ENCODE data around the gene ELMO3. TPM values are rescaled to one million over a fixed set of nuclear protein-coding genes. Genes with fewer than 3 reads are reported as not detected.

The ELMO3 gene
- total RNA-seq, 1 experiment from 2014 or later = 2.0 TPM

DNA sequence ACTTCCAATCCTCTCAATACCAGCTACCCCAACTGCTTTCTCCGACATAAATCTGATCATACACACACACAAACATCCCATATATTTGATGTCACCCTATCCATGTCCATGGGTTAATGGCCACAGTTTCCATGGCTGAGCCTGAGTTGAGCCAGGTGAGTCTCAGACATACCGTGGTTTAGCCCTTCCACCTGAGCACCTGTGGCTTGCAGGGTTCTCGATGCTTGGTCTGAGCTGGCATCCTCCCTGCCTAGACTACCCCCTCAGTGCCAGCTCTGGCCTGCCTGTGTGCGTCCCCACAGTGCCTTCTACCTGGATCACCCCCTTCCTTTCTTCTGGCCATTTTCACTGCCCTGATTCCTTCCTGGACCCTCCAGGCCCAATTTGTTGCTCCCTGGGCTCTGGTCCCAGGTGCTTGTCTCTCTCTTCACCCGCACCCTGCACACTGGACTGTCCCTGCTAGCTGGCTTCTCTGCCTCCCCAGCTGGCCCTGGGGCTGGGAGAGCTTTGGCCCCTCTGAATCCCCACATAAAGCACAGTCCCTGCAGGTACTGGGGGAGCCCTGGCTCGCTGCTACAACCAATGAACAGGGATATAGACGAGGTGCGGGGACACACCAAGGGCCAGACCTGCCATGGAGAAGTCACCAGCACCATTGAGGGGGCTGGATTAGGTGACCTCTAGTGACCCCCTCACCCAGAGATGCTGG, 7.4 kb downstream of the ELMO3 start:
- ChIA-PET CTCF (interaction anchor here (0.6 kb wide), 1 partner anchor 331 kb away, joined by 13 read pairs; no protein-coding TSS in a partner anchor), POLR2A (no interaction called here)
- Histone ChIP-seq H3K27ac (ENCODE audit: low read length) (no peak overlapping the region), H3K9me3 (ENCODE audit: control insufficient read depth, insufficient read depth, low read depth, low read length) (no peaks in the 10 kb centered on the region), H3K4me3 (ENCODE audit: low read depth in 2 of 2, low read length in 2 of 2) (no peak overlapping the region), H3K4me1 (ENCODE audit: control insufficient read depth, insufficient read depth, low read length) (peaks cover 18% of the 10 kb centered on the region), H3K36me3 (ENCODE audit: control insufficient read depth, insufficient read depth, low read length) (no peaks in the 10 kb centered on the region), H3K27me3 (ENCODE audit: control insufficient read depth, insufficient read depth, low read length) (no peaks in the 10 kb centered on the region)
- no peak for ATAC-seq
- intact Hi-C loops (cut with micrococcal nuclease; ENCODE audit: unreplicated experiment) (no loop called here), in situ Hi-C loops (cut with HindIII; ENCODE audit: low pct_unique_long_range_greater_than_20kb, low sequenced_read_pairs) (no loop called here)
- no peak for TF ChIP-seq POLR2AphosphoS5 (IDR thresholded peaks at IDR 0.05; ENCODE audit: low read depth, low read length)
- TF ChIP-seq SIN3A (IDR thresholded peaks at IDR 0.05; ENCODE audit: borderline replicate concordance, insufficient read depth, low read depth, low read length) = no peak
- TF ChIP-seq REST (IDR thresholded peaks at IDR 0.05; ENCODE audit: insufficient read depth in 1 of 2, low read depth in 2 of 2, low read length in 1 of 2) = no peak
- no peak for TF ChIP-seq CTCF (IDR thresholded peaks at IDR 0.05)
- no peak for TF ChIP-seq TCF7L2 (IDR thresholded peaks at IDR 0.05; ENCODE audit: low read depth, low read length)
- DNase-seq (ENCODE audit: low read depth, low spot score) = no peak
- no TSS peak for BruUV-seq (replicated peaks)

- ChIA-PET CTCF (interaction anchor here (0.6 kb wide), 1 partner anchor 331 kb away, joined by 13 read pairs; no protein-coding TSS in a partner anchor), POLR2A (no interaction called here)
- no TSS peak for BruUV-seq (replicated peaks)
- ATAC-seq (peak; percentile 38), DNase-seq (ENCODE audit: low read depth, low spot score) (no peak)
- no peaks in the 10 kb centered on the region for H3K9me3 ChIP-seq (ENCODE audit: control insufficient read depth, insufficient read depth, low read depth, low read length)
- no peaks in the 10 kb centered on the region for H3K27me3 ChIP-seq (ENCODE audit: control insufficient read depth, insufficient read depth, low read length)
- in situ Hi-C loops (cut with HindIII; ENCODE audit: low pct_unique_long_range_greater_than_20kb, low sequenced_read_pairs) = no loop called here
- peaks cover 18% of the 10 kb centered on the region for H3K4me1 ChIP-seq (ENCODE audit: control insufficient read depth, insufficient read depth, low read length)
- no peak overlapping the region for H3K27ac ChIP-seq (ENCODE audit: low read length)
- H3K36me3 ChIP-seq (ENCODE audit: control insufficient read depth, insufficient read depth, low read length) = no peaks in the 10 kb centered on the region
- intact Hi-C loops (cut with micrococcal nuclease; ENCODE audit: unreplicated experiment) = no loop called here
- TF ChIP-seq SIN3A (IDR thresholded peaks at IDR 0.05; ENCODE audit: borderline replicate concordance, insufficient read depth, low read depth, low read length) (no peak), POLR2AphosphoS5 (IDR thresholded peaks at IDR 0.05; ENCODE audit: low read depth, low read length) (no peak), CTCF (IDR thresholded peaks at IDR 0.05) (no peak), TCF7L2 (IDR thresholded peaks at IDR 0.05; ENCODE audit: low read depth, low read length) (no peak), REST (IDR thresholded peaks at IDR 0.05; ENCODE audit: insufficient read depth in 1 of 2, low read depth in 2 of 2, low read length in 1 of 2) (no peak)
- no peak overlapping the region for H3K4me3 ChIP-seq (ENCODE audit: low read depth in 2 of 2, low read length in 2 of 2)
Observed at GRCh38 chr16:67206838-67207248, 7.9 kb downstream of the ELMO3 start.
